ENCODE data around the gene ATF1. TPM values are rescaled to one million over a fixed set of nuclear protein-coding genes. Genes with fewer than 3 reads are reported as not detected.

The ATF1 gene
- total and polyA plus RNA-seq, 10 of the 15 experiments (the other 5 are each of a cell fraction or from before 2014, with no cell fraction given), result 15.4 to 92.0 (median 33.6) TPM

GRCh38 chr12:50788561-50788960 is 24.7 kb downstream of the ATF1 start (continued):
- TF ChIP-seq CUX1 (IDR thresholded peaks at IDR 0.05; ENCODE audit: insufficient replicate concordance, low read depth, low read length) (no peak), CHD1 (IDR thresholded peaks at IDR 0.05; ENCODE audit: low read depth, low read length) (no peak)

DNA sequence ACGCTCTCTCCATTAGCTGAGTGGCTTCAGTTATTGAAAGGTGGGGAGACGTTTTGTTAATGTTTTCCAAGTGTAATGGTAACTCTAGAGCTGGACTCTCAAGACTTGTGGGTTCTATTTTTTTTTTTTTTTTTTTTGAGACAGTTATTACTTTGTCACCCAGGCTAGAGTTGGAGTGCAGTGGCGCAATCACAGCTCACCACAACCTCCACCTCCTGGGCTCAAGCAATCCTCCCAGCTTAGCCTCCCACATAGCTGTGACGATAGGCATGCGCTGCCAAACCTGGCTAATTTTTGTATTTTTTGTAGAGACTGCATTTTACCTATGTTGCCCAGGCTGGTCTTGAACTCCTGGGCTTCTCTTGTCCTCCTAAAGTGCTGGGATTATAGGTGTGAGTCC is 26.2 kb downstream of the ATF1 start:
- ChIA-PET RAD21 (ENCODE audit: unreplicated experiment) (no interaction called here), CTCF (interaction anchor here (0.6 kb wide), 1 partner anchor 151 kb away, joined by 3 read pairs; no protein-coding TSS in a partner anchor), POLR2A (interaction anchor here (0.7 kb wide), 1 partner anchor 13 kb away, joined by 5 read pairs; no protein-coding TSS in a partner anchor), SMC1A (ENCODE audit: uncharacterized antibody, unreplicated experiment) (interaction anchor here (0.8 to 1.0 kb wide), 2 partner anchors 9 to 271 kb away, joined by 3 to 4 read pairs; no protein-coding TSS in a partner anchor)
- Histone ChIP-seq H3K27ac (ENCODE audit: control insufficient read depth, insufficient read depth) (no peak overlapping the region), H3K79me2 (ENCODE audit: control insufficient read depth, insufficient read depth, low read length) (no peaks in the 10 kb centered on the region; the same call in 1 of the 2 replicates), H3K4me3 (no peak overlapping the region), H4K20me1 (ENCODE audit: control insufficient read depth, insufficient read depth) (no peaks in the 10 kb centered on the region), H3K4me2 (ENCODE audit: control insufficient read depth, insufficient read depth) (no peak overlapping the region), H3K9ac (ENCODE audit: control insufficient read depth, insufficient read depth, low read length) (no peak overlapping the region), H2AFZ (ENCODE audit: control insufficient read depth, low read depth, low read length) (no peak overlapping the region), H3K36me3 (ENCODE audit: control insufficient read depth in 2 of 2, insufficient read depth in 2 of 2, low read length in 1 of 2) (peaks cover 0 to 12% of the 10 kb centered on the region in 2 experiments; a peak in 3 of 4 replicates), H3K4me1 (ENCODE audit: control insufficient read depth, insufficient read depth, low read length) (no peaks in the 10 kb centered on the region), H3K27me3 (replicated peaks in 1 of 2; ENCODE audit: control insufficient read depth in 2 of 2, insufficient read depth in 2 of 2, low read length in 1 of 2) (no peaks in the 10 kb centered on the region), H3K9me3 (replicated peaks; ENCODE audit: control insufficient read depth, insufficient read depth, low read length) (peaks cover 5% of the 10 kb centered on the region; the same call in 2 of the 3 replicates)
- in situ Hi-C loops (cut with MboI) (no loop called here), intact Hi-C loops (cut with micrococcal nuclease; ENCODE audit: unreplicated experiment) (no loop called here)
- ATAC-seq (no peak), FAIRE-seq (no peak), DNase-seq (ENCODE audit: low read depth, low spot score) (no peak)
- TF ChIP-seq POLR2A (IDR thresholded peaks at IDR 0.05; ENCODE audit: low read depth, low read length), result no peak
- no TSS peak for BruUV-seq (replicated peaks)
- WGBS (ENCODE audit: insufficient coverage, insufficient replicate concordance, low lambda C conversion rate, missing lambda C conversion rate), result 88% methylated on average over 5 of the region's 5 CpGs

Measured in GM12878 (cell line).